ENCODE results near the gene FAM107B.

Gene FAM107B

GRCh38 chr10:14736600-14737081 is 38.1 kb downstream of the FAM107B start:
- POLR2A ChIA-PET, result no interaction called here
- no peak for TF ChIP-seq CTCF (IDR thresholded peaks at IDR 0.05; ENCODE audit: insufficient read depth, low read length, missing control alignments)
- DNase-seq (ENCODE audit: low read depth, low spot score), result peak; percentile 14
- CTCF ChIA-PET, result no interaction called here
- H3K4me3 ChIP-seq (ENCODE audit: low read depth, low read length), result no peak overlapping the region

GRCh38 chr10:14736043-14736442 is 38.7 kb downstream of the FAM107B start:
- ChIA-PET CTCF (no interaction called here), POLR2A (no interaction called here)
- no peak for DNase-seq (ENCODE audit: low read depth, low spot score)
- no peak for TF ChIP-seq CTCF (IDR thresholded peaks at IDR 0.05; ENCODE audit: insufficient read depth, low read length, missing control alignments)
- no peak overlapping the region for H3K4me3 ChIP-seq (ENCODE audit: low read depth, low read length)

DNA sequence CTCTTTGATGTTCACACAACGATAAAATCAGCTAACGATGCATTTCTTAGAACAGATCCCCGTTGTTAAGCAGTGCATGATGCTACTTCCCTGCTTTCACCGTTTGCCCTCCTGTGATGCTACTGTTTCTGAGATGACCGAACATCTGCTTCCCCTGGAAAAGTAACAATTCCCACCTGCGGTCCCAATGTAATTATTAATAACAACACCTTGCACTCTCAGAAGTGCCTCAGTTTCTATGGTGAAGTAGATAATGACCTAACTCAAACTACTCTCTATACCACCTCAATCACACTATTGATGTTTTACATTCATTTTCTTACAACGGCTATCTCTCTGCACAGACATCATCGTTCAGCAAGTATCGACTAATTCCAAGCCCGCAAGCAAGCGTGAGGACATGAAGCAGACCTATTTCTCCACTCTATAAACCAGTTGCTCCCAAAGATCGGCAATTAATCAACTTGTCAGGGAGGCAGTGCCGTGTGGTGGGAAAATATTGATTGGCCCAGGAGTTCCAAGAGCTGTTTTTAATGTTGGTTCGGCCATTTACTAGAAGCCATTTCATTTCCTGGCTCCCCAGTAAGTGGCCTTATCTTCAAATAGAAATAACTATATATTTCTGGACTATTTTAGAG is 42.7 kb downstream of the FAM107B start:
- ChIA-PET CTCF (no interaction called here), POLR2A (no interaction called here)
- no peak overlapping the region for H3K4me3 ChIP-seq (ENCODE audit: low read depth, low read length)
- no peak for DNase-seq (ENCODE audit: low read depth, low spot score)
- TF ChIP-seq CTCF (IDR thresholded peaks at IDR 0.05; ENCODE audit: insufficient read depth, low read length, missing control alignments), result no peak

GRCh38 chr10:14728346-14728745 is 46.4 kb downstream of the FAM107B start:
- no peak for DNase-seq (ENCODE audit: low read depth, low spot score)
- POLR2A ChIA-PET, result no interaction called here
- TF ChIP-seq CTCF (IDR thresholded peaks at IDR 0.05; ENCODE audit: insufficient read depth, low read length, missing control alignments), result no peak
- CTCF ChIA-PET, result no interaction called here
- no peak overlapping the region for H3K4me3 ChIP-seq (ENCODE audit: low read depth, low read length)

- ChIA-PET CTCF (no interaction called here), POLR2A (no interaction called here)
- TF ChIP-seq CTCF (IDR thresholded peaks at IDR 0.05; ENCODE audit: insufficient read depth, low read length, missing control alignments), result no peak
- no peak overlapping the region for H3K4me3 ChIP-seq (ENCODE audit: low read depth, low read length)
- no peak for DNase-seq (ENCODE audit: low read depth, low spot score)
Observed at GRCh38 chr10:14727924-14728323, 46.8 kb downstream of the FAM107B start.

DNA sequence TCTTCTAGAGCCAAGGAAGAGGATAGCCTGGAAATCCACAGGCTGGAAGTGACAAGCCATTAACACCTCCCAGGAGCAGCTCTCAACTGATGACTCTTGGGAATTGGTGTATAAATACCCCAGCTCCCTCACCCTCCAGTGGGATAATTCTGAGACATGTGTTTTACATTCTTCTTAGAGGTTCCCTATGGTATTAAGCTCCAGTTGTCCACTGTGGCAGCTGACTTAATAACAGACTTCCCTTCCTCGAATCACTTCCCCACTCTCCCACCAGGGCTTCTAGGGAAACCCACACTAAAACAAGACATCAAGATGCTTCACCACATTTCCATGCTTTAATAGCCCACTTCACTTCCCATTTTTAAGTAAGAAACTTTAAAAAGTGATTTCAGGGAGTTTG is 47.2 kb downstream of the FAM107B start:
- POLR2A ChIA-PET, result interaction anchor here (0.6 kb wide), 1 partner anchor 110 kb away, joined by 3 read pairs; no protein-coding TSS in a partner anchor
- no peak for TF ChIP-seq CTCF (IDR thresholded peaks at IDR 0.05; ENCODE audit: insufficient read depth, low read length, missing control alignments)
- H3K4me3 ChIP-seq (ENCODE audit: low read depth, low read length), result no peak overlapping the region
- DNase-seq (ENCODE audit: low read depth, low spot score), result no peak
- CTCF ChIA-PET, result no interaction called here
